Measurements from ENCODE around the gene GPATCH2L.

The GPATCH2L gene

DNA sequence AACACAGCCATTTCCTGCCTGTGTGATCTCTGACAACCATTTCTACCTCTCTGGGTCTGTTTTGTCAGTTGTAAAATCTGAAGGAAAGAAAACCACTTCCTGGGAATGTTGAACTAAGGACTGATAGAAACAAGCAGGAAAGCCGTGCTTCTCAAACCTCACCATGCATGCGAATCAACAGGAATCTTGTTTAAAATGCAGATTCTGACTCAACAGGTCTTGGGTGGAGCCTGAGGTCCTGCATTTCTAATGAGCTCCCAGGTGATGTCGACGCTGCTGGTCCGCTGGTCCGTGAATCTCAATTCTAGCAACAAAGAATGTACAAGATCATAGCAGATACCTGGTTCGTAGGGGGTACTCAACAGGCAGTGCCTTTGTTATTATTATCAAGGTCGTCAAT lies 38.0 kb upstream of the GPATCH2L start:
- Mint-ChIP-seq H3K9me3 (no peaks in the 10 kb centered on the region), H3K4me3 (no peak overlapping the region), H3K36me3 (ENCODE audit: low read depth) (no peaks in the 10 kb centered on the region), H3K27me3 (ENCODE audit: low read depth, poor library complexity) (peaks cover 34% of the 10 kb centered on the region), H3K27ac (no peak overlapping the region), H3K4me1 (peaks cover 18% of the 10 kb centered on the region)
- TF ChIP-seq, protein P1, sequence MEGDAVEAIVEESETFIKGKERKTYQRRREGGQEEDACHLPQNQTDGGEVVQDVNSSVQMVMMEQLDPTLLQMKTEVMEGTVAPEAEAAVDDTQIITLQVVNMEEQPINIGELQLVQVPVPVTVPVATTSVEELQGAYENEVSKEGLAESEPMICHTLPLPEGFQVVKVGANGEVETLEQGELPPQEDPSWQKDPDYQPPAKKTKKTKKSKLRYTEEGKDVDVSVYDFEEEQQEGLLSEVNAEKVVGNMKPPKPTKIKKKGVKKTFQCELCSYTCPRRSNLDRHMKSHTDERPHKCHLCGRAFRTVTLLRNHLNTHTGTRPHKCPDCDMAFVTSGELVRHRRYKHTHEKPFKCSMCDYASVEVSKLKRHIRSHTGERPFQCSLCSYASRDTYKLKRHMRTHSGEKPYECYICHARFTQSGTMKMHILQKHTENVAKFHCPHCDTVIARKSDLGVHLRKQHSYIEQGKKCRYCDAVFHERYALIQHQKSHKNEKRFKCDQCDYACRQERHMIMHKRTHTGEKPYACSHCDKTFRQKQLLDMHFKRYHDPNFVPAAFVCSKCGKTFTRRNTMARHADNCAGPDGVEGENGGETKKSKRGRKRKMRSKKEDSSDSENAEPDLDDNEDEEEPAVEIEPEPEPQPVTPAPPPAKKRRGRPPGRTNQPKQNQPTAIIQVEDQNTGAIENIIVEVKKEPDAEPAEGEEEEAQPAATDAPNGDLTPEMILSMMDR (IDR thresholded peaks at IDR 0.05), result no peak
- no peak for DNase-seq

- H3K9me3 Mint-ChIP-seq, result no peaks in the 10 kb centered on the region
- no peak for DNase-seq
- H3K27ac Mint-ChIP-seq, result no peak overlapping the region
- peaks cover 18% of the 10 kb centered on the region for H3K4me1 Mint-ChIP-seq
- H3K36me3 Mint-ChIP-seq (ENCODE audit: low read depth), result no peaks in the 10 kb centered on the region
- H3K4me3 Mint-ChIP-seq, result no peak overlapping the region
- TF ChIP-seq, protein P1 (IDR thresholded peaks at IDR 0.05), result no peak
- H3K27me3 Mint-ChIP-seq (ENCODE audit: low read depth, poor library complexity), result peaks cover 34% of the 10 kb centered on the region
Measured at GRCh38 chr14:76115010-76115422, 36.7 kb upstream of the GPATCH2L start.

DNA sequence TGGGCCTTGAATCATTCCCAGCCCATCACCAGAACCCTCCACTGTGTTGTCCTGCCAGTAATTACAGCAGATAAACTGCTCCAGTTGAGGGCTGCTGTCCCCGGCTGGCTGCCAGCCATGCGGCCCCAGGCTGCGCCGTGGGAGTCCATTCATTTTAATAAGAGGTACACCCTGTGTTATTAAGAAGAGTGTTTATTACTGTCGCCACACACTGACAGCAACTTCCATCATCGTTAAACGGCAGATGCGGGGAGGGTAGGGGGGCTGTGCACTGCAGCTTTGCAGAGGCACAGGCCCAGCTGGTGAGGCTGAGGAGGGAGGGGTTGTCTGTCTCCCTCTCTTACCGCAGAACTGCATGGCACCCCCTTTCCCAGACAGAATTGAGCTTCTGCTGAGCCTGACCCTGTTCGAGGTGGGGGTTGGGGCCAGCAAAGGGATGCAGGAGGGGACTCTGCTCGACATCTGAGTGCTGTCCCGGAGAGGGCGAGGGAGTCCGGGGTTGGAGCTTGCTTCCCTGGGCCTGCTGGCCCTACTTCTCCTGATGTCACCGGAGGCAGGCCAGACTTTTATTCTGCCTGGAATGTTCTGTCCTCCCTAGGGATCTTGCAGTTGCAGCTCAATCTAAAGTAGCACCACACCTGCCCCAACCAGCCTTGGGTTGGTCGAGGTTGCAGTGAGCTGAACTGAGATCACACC lies 33.8 kb upstream of the GPATCH2L start:
- TF ChIP-seq, protein P1 (IDR thresholded peaks at IDR 0.05), result no peak
- Mint-ChIP-seq H3K4me3 (no peak overlapping the region), H3K4me1 (peaks cover 12% of the 10 kb centered on the region), H3K27ac (no peak overlapping the region), H3K27me3 (ENCODE audit: low read depth, poor library complexity) (peaks cover 35% of the 10 kb centered on the region), H3K9me3 (no peaks in the 10 kb centered on the region), H3K36me3 (ENCODE audit: low read depth) (no peaks in the 10 kb centered on the region)
- DNase-seq, result no peak

- peaks cover 33% of the 10 kb centered on the region for H3K27me3 Mint-ChIP-seq (ENCODE audit: low read depth, poor library complexity)
- TF ChIP-seq, protein P1 (IDR thresholded peaks at IDR 0.05), result no peak
- DNase-seq, result no peak
- peaks cover 10% of the 10 kb centered on the region for H3K4me1 Mint-ChIP-seq
- no peaks in the 10 kb centered on the region for H3K36me3 Mint-ChIP-seq (ENCODE audit: low read depth)
- no peaks in the 10 kb centered on the region for H3K9me3 Mint-ChIP-seq
- H3K4me3 Mint-ChIP-seq, result no peak overlapping the region
- no peak overlapping the region for H3K27ac Mint-ChIP-seq
Measured at GRCh38 chr14:76118594-76118993, 33.1 kb upstream of the GPATCH2L start.

DNA sequence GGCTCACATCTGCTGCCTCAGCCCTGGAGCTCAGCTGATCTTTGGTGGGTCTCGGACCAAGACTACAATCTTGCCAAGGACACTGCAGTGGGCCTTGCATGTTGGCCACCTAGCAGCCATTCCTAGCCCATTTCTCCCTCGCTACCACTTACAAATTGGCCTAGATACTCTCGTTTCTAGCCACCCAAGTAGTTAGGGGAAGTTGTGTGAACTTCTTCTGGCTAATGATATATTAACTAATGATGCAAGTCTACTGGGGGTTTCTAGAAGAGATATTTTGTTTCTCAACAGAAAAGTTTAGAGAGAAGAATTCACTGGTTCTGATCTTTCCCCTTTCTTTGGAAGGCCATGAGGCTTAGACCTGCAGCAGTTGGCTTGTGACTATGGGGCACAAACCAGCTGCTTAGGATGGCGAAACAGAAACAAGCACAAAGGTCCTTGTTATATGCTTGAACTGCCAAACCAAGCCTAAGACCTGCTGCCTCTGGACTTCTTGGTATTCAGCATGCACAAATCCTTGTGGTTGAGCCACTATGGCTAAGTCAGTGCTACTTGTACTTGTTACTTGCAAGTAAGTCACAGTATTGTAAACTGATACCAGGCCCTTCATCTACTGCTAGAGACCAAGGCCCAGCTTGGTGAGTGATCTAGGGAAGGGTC lies 30.5 kb upstream of the GPATCH2L start:
- Mint-ChIP-seq H3K4me1 (peaks cover 31% of the 10 kb centered on the region), H3K27me3 (ENCODE audit: low read depth, poor library complexity) (peaks cover 23% of the 10 kb centered on the region), H3K36me3 (ENCODE audit: low read depth) (no peaks in the 10 kb centered on the region), H3K9me3 (no peaks in the 10 kb centered on the region), H3K4me3 (no peak overlapping the region), H3K27ac (no peak overlapping the region)
- TF ChIP-seq, protein P1 (IDR thresholded peaks at IDR 0.05), result no peak
- DNase-seq, result no peak
